CD4-positive, alpha-beta T cell treated with Interleukin-4 for 4 hours (primary cell): ENCODE data around the gene PRAC2.

ENCODE experiments used
- DNase-seq: peaks from one replicate; pipeline ENCODE4 v3.0.0-alpha.2; 2020

PRAC2 gene

GRCh38 chr17:48720266-48721008 lies 2.5 kb upstream of the PRAC2 start:
- no peak for DNase-seq

DNA sequence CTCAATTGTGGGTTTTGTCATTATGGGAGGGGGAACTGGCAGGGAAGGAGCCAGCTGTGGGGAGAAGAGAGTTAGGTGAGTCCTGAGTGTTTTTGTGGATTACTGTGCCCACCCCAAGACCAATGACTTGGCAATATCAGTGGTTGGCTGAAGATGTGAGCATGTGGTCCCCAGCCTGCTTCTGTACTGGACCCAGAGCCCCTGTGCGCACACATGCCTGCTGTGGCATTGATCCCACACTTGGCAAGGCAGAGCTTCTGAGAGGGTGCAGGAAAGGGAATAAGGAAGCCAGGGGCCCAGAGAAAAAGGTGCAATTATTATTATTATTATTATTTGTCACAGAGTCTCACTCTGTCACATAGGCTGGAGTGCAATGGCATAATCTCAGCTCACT lies 2.0 kb upstream of the PRAC2 start:
- no peak for DNase-seq

GRCh38 chr17:48722201-48722907 lies 631 bp upstream of the PRAC2 start, which contains the start of gene PRAC1:
TSS of gene PRAC1 (minus strand) at chr17:48722518. CDS start at chr17:48722392, 126 bp downstream.
- DNase-seq, result no peak

GRCh38 chr17:48723423-48724250 lies 652 bp downstream of the PRAC2 start:
- DNase-seq, result no peak

DNA sequence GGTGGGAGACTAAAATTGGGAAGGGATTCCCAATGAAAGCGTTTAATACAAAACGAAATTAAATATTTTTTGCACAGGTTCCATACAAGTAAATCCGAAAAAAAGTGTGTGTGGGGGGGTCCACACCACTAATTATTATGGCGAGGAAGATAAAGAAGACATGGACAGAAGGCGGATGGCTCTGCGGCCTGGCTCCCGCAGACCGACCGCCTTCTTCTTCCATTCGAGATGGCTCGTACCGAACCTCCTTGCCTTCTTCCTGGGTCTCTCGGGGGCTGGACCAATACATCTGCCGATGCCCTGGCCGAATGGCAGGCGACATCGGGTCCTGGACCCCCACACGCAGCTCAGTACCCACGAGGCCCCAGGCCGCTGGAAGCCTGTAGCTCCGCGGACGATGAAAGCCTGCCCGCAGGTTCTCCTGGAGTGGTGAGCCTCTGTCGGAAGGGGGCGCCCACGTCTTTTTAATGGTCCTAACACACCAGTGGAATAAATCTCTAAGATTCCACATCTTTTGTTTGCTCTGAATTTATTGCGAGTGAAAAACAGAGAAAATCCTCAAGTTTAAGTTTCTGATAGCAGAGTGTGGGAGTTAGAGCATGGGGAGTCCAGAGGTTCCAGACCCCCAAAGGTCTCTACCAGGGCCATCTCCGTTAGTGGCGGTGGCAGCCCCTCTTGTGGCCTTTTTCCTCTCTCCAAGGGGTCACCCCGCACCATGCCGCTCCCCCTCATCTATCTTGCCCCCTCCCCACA lies 1.4 kb downstream of the PRAC2 start:
- peak; percentile 63 for DNase-seq

DNA sequence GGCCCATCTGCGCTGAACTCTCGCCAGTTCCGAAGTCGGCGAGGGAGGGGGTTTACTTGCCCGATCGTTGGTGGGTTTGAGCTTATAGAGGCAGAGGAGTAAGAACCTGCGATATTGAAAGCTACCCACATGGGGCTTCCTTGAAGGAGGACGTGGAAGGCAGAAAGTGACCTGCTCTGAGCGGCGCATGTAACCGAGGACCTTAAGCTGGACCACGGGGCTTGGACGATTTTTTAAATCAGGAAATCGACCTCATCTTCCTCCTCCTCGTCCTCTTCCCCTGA lies 2.0 kb downstream of the PRAC2 start:
- DNase-seq, result no peak

DNA sequence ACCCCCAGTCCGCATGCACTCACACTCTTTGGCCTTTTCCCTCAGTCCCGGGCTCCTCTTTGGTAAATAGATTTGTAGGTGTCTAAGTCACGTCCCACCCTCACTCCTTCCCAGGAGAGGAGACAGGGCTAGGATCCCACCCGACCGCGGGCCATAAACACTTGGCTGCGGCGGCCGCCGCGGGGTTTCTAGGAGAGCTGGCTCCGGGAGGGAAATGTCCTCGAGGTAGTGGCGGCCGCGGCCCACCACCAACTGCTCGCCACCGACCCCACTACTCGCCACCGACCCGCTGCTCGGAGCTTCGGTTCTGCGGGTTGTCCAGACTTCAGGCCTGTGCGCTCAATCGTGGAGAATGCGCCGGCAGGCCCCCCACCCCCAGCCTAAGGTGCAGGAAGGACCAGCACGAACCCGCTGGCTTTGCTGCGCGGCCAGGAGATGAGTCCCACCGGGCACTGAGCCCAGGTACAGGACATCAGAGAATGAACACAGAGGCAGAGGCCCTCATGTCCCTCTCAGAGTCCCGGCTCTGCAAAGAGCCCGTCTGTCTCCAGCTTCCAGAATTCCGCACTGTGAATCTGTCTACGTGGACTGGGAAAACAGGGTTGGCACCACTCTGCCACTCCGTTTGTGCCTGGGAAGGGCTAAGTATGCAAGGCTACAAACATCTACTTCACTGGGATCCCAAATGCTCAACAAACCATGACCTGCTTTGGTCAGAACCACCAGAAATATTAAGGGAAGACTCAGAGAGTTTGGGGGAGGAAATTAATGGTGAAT lies 2.5 kb downstream of the PRAC2 start:
- DNase-seq, result no peak

DNA sequence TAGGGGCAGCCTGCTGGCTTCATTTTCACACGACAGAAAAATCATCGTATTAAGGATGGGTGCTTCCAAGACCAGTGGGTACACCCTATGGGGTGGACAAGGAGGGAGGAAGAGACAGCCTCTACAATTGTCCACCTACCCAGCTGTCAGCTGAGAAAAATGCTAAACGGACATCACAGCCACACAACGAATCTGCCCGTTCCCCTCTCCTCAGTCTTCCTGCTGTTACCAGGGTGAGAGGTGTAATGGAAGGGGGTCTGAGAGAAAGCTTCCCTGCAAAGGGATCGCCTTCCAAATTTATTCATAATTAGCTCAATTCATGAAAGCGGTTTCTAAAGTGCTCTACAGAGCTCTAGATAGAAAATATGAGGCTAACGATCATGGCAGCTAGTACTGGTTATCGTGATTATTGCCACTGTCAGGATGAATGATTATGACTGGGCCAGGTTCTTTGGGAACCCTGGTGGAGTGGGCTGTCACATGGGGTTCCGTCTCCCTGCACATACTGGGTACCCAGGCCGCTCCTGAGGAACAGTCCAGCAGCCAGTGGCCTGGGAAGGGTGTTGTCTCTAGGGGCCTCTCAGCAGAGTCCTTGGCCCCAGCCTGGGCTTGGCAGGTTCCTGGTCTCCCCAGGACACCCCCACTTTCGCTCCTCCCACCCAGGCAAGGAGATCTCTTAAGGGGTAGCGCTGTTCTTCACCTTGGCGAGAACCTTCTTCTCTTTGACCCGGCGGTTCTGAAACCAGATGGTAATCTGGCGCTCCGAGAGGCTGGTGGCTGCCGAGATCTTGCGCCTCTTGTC lies 3.3 kb downstream of the PRAC2 start:
- DNase-seq, result no peak

DNA sequence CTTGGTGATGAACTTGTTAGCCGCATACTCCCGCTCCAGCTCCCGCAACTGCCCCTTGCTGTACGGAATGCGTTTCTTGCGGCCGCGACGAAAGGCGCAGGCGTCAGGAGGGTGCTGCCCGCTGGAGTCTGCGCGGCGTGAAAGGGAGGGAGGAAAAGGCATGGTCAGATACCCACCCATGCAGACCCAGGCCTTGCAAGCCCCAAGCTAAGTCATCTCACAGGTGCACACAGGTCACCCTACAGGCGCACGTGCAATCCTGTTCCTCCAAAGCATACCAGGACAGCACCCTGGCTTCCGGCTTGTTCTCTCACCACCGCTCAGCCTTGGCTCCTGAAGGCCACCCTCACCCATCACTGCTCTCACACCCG lies 3.9 kb downstream of the PRAC2 start:
- no peak for DNase-seq

DNA sequence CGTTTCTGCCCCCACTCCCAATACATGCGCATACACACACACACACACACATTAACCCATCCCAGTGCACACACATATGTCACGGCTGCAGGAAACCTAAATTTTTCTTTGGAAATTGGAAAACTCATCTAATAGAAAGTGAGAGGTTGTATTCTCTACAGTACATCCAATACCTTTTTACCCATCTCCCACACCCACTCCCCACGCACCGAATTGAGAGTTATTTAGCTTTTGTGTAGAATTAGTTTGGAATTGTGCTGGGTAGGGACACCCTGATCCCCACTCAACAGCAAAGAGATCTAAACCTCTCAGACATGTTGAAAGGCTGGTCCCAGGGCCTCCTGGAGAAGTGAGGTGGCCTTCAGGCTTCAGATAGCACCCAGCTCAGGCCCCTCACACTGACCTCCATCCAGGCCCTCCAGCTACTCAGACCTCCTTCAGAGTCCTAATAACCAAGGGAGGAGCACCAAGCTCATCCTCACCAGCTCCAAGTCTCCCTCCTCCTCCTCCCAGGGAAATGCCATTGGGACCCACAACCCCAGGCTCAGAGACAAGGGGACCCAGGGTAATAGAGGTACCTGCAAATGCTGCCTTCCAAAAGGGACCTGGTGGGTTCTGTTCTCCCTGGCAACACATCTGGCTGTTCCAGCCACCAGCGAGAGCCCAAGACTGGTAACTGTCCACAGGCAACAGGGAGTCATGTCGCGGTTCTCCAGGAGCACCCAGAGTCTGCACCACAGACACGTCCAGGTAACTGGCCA lies 4.6 kb downstream of the PRAC2 start:
- DNase-seq, result no peak

GRCh38 chr17:48728232-48729231 lies 5.5 kb downstream of the PRAC2 start, which contains the start of gene HOXB13:
TSS of gene HOXB13 (minus strand) at chr17:48728750. CDS start at chr17:48728593, 157 bp downstream.
- DNase-seq, result peak; percentile 22

DNA sequence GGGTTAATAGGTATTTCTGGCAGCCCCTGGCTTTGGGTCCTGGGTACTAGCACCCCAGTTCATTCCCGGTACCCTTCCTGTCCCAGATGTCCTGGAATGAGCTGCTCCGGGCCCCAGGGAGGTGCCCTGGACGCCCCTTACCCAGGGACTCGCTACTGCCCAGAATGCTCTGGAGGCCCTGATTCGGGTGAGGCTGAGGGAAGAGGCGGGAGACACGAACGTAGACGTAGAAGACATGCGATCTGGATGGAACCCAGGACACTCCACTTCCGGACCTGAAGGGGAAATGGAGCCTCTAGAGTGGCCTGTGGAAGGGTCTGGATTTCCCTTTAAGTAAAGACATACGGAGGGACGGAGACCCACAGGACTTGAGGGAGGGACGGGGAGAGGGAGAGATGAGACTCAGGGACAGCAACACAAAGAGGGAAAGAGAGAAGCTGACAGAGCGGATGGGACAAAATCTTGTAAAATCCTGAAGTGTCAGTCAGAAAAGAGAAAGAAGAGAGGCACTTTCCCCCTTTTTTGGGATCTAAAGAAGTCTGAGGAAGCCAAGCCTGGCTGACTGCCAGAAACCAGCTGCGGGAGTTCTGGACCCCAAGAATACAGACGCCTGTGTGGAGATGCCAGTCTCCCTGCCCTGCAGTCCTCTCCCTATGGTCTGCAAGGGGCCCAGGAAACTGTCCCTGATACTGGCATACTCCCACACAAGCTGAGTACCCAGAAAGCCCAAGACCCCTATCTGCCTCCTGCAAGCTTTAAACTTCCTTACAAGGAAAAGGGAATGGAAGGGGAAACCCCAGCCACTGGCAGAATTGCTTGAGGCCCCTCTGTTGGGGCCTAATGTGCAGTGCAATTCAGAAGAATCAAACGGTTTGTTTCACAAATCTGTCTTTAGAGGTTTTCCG lies 6.6 kb downstream of the PRAC2 start:
- no peak for DNase-seq

DNA sequence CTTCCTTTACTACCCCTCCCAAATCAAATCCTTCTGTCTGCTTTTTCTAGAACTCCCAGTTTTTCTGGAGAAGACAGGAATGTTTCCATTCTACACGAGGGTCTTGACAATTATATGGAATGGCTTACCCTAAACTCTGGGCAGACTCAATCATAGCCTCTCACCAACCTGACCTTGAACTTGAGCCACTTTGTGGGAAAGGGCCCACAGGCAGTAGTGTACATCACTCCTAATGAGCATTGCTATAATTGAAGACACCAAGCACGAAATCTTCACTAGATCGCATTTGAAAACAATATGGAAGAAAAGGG lies 7.2 kb downstream of the PRAC2 start:
- DNase-seq, result no peak

DNA sequence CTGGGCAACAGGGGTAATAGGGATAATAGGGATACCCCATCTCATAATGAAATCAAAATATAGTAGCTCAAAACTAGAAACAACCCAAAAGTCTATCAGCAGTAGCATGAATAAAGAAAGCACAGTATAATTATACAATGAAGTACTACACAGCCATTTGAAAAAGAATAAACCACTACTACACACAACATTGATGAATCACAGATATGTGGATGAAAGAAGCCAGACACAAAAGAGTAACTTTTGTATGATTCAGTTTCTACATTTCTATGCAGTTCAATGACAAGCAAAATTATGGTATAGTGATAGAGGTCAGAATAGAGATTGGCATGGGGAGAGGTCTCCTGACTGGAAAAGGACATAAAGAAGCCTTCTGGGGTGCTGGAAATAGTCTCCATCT lies 8.4 kb downstream of the PRAC2 start:
- no peak for DNase-seq

- no peak for DNase-seq
These were observed 10.0 kb downstream of the PRAC2 start for GRCh38 chr17:48732688-48733629.

DNA sequence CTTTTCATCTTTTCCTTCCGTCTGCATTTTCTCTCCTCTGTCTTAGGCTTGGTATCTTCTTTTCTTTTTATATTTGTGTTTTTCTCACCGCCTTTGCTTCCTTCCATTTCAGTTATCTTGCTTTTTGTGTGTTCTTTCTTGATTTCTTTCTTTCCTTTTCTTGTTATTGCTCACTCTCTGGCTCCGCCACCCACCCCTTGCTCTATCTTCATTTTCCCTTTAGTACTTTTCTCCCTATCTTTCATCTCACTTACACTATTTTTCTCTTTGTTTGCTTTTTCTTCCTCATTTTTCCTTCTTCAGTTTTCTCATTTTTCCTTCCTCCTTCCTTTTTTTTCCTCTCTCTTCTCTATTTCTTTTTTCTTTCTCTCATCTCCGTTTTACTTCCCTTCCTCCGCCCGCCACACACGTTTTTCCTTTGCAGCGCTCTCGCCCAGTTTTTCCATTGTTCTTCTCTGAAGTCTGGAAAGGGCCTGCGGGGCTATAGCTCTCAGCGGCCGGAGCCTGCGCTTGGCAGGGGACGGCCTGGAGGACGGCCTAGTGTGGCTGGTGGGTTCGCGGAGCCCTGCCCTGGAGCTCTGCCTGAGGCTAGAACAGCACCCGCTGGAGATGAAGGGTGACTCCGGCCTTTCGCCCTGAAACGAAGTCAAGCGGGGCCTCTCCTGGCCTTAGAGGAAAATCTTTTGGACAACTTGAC lies 10.8 kb downstream of the PRAC2 start:
- no peak for DNase-seq
